Choroid plexus epithelial cell (primary cell): ENCODE data around the gene PLXDC2.

Source experiments
- DNase-seq: peaks from one replicate; pipeline ENCODE4 v3.0.0-alpha.2; 2010; ENCODE audit warnings: low read depth
- H3K4me3 ChIP-seq: 2 replicates; pipeline ENCODE4 v1.5.1; 2011; ENCODE audit warnings: low read depth, mild to moderate bottlenecking, control low read depth, low read length, moderate library complexity
- TF ChIP-seq, protein P1 (sequence below): conservative IDR thresholded peaks from 2 replicates; pipeline ENCODE4 v1.5.1; 2011; ENCODE audit warnings: low read depth, mild to moderate bottlenecking, control low read depth, inconsistent platforms, low read length, moderate library complexity

The PLXDC2 gene

DNA sequence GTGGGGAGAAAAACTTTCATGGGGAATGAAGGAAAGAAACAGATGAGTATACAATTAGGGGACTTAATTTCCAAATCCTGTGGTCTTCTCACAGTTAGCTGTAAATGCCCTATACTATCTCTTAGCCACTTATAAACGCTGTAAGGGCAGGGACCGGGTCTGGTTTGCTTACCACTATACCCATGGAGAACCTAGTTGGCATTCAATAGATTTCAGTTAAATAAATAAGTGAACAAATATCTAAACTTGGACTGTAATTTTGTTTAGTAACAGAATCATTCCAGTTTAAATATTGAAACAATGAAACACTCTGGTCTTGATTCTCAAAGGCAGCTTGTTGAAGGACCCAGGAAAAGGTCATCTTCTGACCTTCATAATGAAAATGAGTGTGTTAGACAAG, 158.3 kb downstream of the PLXDC2 start:
- H3K4me3 ChIP-seq = no peak overlapping the region
- TF ChIP-seq, protein P1, sequence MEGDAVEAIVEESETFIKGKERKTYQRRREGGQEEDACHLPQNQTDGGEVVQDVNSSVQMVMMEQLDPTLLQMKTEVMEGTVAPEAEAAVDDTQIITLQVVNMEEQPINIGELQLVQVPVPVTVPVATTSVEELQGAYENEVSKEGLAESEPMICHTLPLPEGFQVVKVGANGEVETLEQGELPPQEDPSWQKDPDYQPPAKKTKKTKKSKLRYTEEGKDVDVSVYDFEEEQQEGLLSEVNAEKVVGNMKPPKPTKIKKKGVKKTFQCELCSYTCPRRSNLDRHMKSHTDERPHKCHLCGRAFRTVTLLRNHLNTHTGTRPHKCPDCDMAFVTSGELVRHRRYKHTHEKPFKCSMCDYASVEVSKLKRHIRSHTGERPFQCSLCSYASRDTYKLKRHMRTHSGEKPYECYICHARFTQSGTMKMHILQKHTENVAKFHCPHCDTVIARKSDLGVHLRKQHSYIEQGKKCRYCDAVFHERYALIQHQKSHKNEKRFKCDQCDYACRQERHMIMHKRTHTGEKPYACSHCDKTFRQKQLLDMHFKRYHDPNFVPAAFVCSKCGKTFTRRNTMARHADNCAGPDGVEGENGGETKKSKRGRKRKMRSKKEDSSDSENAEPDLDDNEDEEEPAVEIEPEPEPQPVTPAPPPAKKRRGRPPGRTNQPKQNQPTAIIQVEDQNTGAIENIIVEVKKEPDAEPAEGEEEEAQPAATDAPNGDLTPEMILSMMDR = no peak
- no peak for DNase-seq

DNA sequence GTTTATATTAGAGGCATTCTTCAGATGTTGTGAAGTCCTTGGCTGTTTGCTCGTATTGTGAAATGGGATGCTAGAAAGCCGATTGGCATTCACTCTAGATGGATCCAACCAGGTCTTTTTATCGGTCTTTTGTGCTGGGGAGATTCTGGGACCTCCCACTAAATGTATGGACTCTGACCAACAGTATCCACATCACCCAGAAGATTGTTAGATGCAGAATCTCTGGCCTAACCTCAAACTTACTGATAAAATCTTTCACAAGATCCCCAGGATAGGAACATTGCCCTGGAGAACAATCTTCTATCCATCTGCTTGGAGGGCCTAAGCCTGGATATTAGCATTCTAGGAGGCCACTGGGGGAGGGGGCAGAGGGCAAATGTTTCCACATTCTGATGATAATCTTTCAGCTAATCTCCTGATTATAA, 160.9 kb downstream of the PLXDC2 start:
- TF ChIP-seq, protein P1 = no peak
- no peak overlapping the region for H3K4me3 ChIP-seq
- peak; percentile 80 for DNase-seq

DNA sequence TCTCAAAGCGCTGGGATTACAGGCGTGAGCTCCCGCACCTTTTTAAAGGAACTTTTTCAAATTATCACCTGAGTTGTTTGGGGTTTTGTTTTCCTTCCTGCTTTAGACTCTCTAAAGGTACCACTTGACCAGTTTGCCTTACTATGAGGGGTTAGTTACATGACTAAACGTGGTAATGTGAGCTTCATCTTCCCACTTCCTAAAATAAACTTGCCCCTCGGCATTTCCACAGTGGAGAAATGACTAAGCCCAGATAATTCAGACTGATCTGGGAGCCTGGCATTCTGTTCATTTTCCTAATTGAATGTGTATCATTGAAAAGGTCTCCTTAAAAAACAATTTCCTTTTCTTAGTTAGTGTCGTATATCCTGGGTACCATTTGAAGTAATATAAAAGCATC, 163.4 kb downstream of the PLXDC2 start:
- TF ChIP-seq, protein P1 = no peak
- no peak for DNase-seq
- H3K4me3 ChIP-seq = no peak overlapping the region

DNA sequence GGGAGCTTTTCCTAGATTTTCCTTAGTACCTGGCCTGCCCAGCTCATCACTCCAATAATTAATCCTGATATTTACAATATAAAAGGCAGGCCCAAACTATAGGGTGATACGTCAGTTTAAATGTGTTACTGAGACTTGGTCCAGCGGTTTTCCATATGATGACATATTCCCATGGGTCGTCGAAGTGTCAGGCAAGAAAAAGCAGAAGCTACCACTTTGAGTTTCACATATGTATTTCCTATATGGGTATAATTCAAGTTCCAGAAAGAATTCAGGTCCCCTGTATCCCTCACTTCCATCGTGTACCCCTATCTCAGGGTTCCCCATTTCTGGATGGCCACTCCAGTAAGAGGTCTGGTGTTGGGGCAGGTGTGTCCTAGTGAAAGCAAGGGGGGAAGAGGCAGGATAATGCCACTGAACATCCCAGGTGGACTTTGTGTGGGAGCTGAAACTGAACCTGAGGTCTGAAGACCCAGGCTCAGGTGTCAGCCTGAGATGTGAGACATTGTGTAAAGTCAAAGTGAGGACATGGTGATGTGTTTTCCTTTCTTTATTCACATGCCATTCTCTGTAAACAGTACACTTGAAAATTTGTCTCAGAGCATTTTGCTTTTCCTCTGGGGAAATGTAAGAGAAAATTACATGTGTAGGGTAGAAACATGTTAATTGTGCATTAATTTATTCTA, 167.8 kb downstream of the PLXDC2 start:
- no peak for DNase-seq
- TF ChIP-seq, protein P1 = no peak

DNA sequence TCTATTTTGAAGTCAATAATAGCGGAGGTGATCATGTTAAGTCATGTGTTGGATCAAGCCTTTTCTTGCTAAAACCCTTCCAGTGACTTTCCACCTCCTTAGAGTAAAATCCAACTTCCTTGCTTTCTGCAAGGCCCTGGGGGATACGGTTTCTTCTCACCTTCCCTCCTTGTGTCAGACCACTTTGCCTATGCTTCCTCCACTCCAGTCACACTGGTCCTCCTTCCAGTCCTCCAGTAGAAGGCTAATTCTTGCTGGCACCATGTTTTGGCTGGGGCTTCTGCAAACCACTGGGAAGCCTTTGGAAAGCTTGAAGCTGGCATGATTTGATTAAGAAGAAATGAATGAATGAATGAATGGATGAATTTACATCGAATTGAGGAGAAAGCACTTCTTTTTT, 169.5 kb downstream of the PLXDC2 start:
- no peak overlapping the region for H3K4me3 ChIP-seq
- TF ChIP-seq, protein P1 = no peak
- DNase-seq = no peak

More for the DNA sequence above, 167.8 kb downstream of the PLXDC2 start:
- no peak overlapping the region for H3K4me3 ChIP-seq

DNA sequence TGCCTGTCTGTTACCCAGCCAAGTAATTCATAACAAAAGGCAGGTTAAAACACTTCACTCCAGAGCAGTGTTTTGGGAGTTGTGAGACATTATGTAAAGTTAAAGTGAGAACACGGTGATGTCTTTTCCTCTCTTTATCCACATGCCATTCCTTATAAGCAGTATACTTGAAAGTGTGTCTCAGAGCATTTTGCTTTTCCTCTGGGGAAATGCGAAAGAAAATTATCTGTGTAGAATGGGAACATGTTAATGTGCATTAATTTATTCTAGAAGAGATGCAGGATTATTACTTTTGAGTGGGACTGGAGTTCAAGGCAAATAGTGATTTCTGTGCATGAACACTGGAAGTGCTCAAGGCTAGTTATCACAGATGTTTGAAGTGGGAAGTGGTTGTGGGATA, 170.4 kb downstream of the PLXDC2 start:
- DNase-seq = no peak
- H3K4me3 ChIP-seq = no peak overlapping the region
- TF ChIP-seq, protein P1 = no peak

DNA sequence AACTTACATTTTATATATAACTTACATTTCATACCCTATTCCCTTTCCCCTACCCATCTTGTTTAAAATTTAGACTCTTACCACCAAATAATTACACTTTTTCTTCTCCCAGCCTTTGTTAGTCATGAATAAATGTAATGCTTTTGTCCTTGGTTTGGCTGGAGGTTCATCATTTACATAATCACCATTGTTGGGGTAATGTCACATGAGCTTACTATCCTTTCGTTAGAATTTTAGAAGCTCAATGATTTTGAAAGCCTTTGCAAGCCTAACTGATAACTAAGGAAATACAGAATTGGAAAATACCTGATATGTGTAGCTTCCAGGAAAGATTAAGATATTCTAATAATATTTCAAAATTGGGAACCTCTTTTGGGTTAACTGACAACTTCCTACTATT, 171.7 kb downstream of the PLXDC2 start:
- H3K4me3 ChIP-seq = no peak overlapping the region
- DNase-seq = no peak
- TF ChIP-seq, protein P1 = no peak
